Stimulated activated memory B cell treated with anti-CD40 and anti-IgM and Interleukin-4, amounts not matched to agents 10 μg/mL and 1 μg/mL and 100 μg/mL, for 72 hours (primary cell): Measurements from ENCODE around the gene FBXO24.

ENCODE experiments used
- ATAC-seq: fragments of 150-1000 bp; cut with Tn5 transposase; 2 replicates; pipeline ENCODE4 v1.10.0; 2021
- H3K27ac Mint-ChIP-seq: one replicate; pipeline ENCODE4 v1.8.0; 2022; ENCODE audit warnings: mild to moderate bottlenecking, mixed read lengths
- H3K27me3 Mint-ChIP-seq: one replicate; pipeline ENCODE4 v1.8.0; 2022; ENCODE audit warnings: mixed read lengths
- H3K36me3 Mint-ChIP-seq: one replicate; pipeline ENCODE4 v1.8.0; 2022; ENCODE audit warnings: mixed read lengths
- H3K4me1 Mint-ChIP-seq: one replicate; pipeline ENCODE4 v1.8.0; 2022; ENCODE audit warnings: mixed read lengths
- H3K4me3 Mint-ChIP-seq: one replicate; pipeline ENCODE4 v1.8.0; 2022; ENCODE audit warnings: mild to moderate bottlenecking, moderate library complexity, mixed read lengths
- H3K9me3 Mint-ChIP-seq: one replicate; pipeline ENCODE4 v1.8.0; 2022; ENCODE audit warnings: mixed read lengths

Gene FBXO24

DNA sequence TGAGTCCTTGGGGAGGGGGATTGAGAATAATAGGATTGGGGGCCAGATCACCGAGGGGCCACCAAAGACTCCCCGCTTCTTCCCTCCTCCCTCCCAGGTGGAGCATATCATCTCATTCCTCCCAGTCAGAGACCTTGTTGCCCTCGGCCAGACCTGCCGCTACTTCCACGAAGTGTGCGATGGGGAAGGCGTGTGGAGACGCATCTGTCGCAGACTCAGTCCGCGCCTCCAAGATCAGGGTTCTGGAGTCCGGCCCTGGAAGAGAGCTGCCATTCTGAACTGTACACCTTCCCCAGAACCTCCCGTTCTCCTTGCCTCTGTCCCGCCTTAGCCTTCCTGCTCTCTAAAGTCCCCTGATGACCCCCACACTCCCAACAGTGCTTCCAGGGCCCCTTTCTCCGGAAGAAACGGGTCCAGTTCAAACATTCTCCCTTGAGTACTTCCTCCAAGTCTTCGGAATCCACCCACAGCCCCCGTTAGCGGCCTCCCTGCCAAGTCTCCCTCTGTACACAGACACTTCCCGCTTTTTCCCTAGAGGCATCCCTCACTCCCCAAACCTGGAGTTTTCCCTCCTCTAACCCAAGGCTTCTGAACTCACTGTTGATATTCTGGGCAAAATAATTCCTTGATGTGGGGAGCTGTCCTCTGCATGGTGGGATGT is 4.1 kb downstream of the FBXO24 start:
- Mint-ChIP-seq H3K36me3 (no peaks in the 10 kb centered on the region), H3K4me3 (no peak overlapping the region), H3K27ac (no peak overlapping the region), H3K4me1 (peaks cover 4% of the 10 kb centered on the region), H3K27me3 (peaks cover 46% of the 10 kb centered on the region), H3K9me3 (no peaks in the 10 kb centered on the region)
- no peak for ATAC-seq

DNA sequence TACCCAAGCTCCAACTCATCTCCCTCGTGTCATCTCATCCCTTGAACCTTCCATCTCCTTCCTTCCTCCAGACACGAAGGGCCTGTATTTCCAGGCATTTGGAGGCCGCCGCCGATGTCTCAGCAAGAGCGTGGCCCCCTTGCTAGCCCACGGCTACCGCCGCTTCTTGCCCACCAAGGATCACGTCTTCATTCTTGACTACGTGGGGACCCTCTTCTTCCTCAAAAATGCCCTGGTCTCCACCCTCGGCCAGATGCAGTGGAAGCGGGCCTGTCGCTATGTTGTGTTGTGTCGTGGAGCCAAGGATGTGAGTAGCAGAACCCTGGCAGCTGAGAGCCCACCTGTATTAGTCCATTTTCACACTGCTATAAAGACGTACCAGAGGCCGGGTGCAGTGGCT is 5.5 kb downstream of the FBXO24 start:
- Mint-ChIP-seq H3K27me3 (peaks cover 46% of the 10 kb centered on the region), H3K27ac (no peak overlapping the region), H3K36me3 (no peaks in the 10 kb centered on the region), H3K4me1 (no peaks in the 10 kb centered on the region), H3K4me3 (no peak overlapping the region), H3K9me3 (no peaks in the 10 kb centered on the region)
- no peak for ATAC-seq

DNA sequence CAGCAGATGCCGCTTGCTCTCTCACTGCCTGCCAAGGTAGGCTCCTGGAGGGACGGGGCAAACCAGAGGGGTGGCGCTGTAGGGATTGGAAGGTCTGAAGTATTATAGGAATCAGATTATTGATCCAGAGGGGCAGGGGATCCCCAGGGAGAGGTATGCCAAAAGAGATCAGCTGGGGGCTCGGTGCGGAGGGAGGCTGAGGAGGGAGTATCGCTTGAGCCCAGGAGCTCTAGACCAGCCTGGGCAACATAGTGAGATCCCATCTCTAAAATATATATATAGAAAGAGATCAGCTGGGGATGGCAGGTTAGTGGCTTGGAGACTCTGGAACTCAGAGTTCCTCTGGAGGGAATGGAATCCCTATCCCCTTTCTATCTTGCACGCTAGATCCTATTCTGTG is 9.1 kb downstream of the FBXO24 start:
- Mint-ChIP-seq H3K4me1 (no peaks in the 10 kb centered on the region), H3K27ac (no peak overlapping the region), H3K4me3 (no peak overlapping the region), H3K27me3 (peaks cover 35% of the 10 kb centered on the region), H3K9me3 (no peaks in the 10 kb centered on the region), H3K36me3 (no peaks in the 10 kb centered on the region)
- ATAC-seq, result no peak

DNA sequence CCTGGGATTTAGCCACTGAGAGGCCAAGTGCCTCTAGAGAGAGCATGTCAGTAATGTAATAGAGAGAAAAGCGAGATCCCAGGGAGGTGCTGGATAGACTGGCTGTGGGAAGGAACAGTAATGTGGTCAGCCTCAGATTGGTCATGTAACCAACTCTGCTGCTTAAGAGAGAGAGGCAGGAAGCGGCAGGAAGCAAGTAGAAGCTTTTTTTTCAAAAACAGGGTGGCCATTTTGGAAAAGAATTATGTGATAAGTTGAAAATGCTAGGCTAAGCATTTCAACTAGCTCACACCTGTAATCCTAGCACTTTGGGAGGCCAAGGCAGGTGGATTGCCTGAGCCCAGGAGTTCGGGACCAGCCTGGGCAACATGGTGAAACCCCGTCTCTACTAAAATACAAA is 12.3 kb downstream of the FBXO24 start:
- no peaks in the 10 kb centered on the region for H3K9me3 Mint-ChIP-seq
- ATAC-seq, result no peak
- H3K27ac Mint-ChIP-seq, result no peak overlapping the region
- peaks cover 1% of the 10 kb centered on the region for H3K4me1 Mint-ChIP-seq
- no peak overlapping the region for H3K4me3 Mint-ChIP-seq
- H3K36me3 Mint-ChIP-seq, result no peaks in the 10 kb centered on the region
- peaks cover 8% of the 10 kb centered on the region for H3K27me3 Mint-ChIP-seq

DNA sequence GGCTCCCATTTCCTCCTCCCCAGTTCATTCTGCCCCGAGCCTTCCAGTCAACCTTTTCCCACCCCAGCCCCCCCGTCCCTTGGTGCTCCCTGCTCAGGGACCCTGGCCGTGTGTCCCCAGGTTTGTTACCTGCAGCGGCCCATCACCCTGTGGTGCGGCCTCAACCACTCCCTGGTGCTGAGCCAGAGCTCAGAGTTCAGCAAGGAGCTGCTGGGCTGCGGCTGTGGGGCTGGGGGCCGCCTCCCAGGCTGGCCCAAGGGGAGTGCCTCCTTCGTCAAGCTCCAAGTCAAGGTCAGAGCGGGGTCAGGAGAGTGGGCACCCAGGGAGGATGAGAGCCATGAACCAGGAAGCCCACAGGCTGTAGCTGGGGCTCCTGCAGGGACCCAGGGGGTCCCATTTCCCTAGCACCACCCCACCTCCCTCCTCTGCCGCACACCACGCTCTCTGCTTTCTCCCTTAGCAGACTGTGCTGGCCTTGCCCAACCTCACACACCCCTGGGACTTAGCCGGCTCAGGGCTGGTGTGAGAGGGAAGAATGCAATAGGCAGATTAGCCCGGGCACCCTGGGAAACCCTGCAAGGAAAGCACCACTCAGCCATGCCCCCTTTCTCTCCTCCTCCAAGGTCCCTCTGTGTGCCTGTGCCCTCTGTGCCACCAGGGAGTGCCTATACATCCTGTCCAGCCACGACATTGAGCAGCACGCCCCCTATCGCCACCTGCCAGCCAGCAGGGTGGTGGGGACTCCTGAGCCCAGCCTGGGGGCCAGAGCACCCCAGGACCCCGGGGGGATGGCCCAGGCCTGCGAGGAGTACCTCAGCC is 14.0 kb downstream of the FBXO24 start:
- H3K27ac Mint-ChIP-seq, result no peak overlapping the region
- no peak overlapping the region for H3K4me3 Mint-ChIP-seq
- no peak for ATAC-seq
- H3K36me3 Mint-ChIP-seq, result no peaks in the 10 kb centered on the region
- peaks cover 13% of the 10 kb centered on the region for H3K4me1 Mint-ChIP-seq
- H3K9me3 Mint-ChIP-seq, result no peaks in the 10 kb centered on the region
- H3K27me3 Mint-ChIP-seq, result no peaks in the 10 kb centered on the region

DNA sequence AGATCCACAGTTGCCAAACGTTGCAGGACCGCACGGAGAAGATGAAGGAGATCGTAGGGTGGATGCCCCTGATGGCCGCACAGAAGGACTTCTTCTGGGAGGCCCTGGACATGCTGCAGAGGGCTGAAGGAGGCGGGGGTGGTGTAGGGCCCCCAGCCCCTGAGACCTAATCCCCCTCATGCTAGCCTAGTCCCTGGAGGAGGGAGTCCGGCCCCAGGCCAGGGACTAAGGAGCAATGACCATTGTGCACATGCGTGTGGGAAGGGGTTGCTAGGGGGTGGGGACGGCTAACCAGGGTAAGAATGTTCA is 14.6 kb downstream of the FBXO24 start:
- H3K4me1 Mint-ChIP-seq, result peaks cover 19% of the 10 kb centered on the region
- no peak overlapping the region for H3K4me3 Mint-ChIP-seq
- H3K27me3 Mint-ChIP-seq, result no peaks in the 10 kb centered on the region
- H3K36me3 Mint-ChIP-seq, result no peaks in the 10 kb centered on the region
- H3K9me3 Mint-ChIP-seq, result no peaks in the 10 kb centered on the region
- H3K27ac Mint-ChIP-seq, result no peak overlapping the region
- ATAC-seq, result no peak

DNA sequence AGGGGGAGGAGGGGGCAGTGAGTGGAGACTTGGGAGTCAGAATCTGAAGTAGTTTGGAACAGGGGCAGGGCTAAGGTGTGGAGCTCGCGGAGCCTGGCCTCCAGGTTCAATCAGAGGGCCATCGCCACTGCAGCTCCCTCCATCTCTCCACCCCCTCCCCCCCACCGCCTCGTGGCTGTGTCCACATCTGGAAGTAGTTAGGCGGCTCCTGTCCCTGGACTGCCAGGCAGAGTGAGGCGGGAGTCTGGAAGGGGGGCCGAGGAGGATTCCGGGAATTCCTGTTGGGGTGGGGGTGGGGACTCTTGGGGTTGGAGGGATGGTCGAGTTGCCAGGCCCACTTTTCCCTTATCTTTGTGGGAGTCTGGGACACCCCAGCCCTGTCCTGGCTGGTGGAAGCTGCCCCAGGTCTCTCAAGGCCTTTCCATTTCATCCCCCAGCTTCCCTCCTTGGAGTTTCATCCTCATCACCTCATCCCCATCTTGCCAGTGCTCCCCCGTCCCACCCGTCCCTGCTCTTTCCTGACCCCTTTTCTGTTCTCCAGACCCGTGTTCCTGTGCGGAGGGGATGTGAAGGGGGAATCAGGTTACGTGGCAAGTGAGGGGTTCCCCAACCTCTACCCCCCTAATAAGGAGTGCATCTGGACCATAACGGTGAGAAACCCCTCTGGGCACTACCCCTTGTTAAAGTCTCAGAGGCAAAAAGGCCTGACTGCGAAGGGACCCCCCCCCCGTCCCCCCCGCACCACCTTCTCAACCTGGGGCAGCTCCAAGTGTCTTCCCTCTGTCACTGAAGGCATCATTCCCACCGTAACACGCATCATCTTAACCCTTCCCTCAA is 17.0 kb downstream of the FBXO24 start:
- peaks cover 22% of the 10 kb centered on the region for H3K4me1 Mint-ChIP-seq
- no peak for ATAC-seq
- peak overlapping the region; percentile 87 for H3K27ac Mint-ChIP-seq
- no peaks in the 10 kb centered on the region for H3K27me3 Mint-ChIP-seq
- H3K4me3 Mint-ChIP-seq, result peak overlapping the region; percentile 81
- no peaks in the 10 kb centered on the region for H3K36me3 Mint-ChIP-seq
- no peaks in the 10 kb centered on the region for H3K9me3 Mint-ChIP-seq

DNA sequence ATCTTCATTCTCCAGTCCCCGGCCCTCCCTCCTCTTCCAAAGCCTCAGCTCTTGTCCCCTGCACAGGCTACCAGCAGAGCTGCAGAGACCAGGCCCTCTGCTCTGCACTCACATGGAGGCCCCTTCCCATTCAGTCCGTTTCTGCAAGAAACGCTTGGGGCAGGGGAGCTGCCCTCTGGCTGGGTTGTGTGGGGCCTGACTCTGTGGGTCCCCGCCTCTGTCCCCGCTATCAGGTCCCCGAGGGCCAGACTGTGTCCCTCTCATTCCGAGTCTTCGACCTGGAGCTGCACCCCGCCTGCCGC is 17.5 kb downstream of the FBXO24 start:
- Mint-ChIP-seq H3K27ac (peak overlapping the region; percentile 87), H3K36me3 (no peaks in the 10 kb centered on the region), H3K9me3 (no peaks in the 10 kb centered on the region), H3K4me1 (peaks cover 22% of the 10 kb centered on the region), H3K27me3 (no peaks in the 10 kb centered on the region), H3K4me3 (peak overlapping the region; percentile 81)
- ATAC-seq, result peak; percentile 3

DNA sequence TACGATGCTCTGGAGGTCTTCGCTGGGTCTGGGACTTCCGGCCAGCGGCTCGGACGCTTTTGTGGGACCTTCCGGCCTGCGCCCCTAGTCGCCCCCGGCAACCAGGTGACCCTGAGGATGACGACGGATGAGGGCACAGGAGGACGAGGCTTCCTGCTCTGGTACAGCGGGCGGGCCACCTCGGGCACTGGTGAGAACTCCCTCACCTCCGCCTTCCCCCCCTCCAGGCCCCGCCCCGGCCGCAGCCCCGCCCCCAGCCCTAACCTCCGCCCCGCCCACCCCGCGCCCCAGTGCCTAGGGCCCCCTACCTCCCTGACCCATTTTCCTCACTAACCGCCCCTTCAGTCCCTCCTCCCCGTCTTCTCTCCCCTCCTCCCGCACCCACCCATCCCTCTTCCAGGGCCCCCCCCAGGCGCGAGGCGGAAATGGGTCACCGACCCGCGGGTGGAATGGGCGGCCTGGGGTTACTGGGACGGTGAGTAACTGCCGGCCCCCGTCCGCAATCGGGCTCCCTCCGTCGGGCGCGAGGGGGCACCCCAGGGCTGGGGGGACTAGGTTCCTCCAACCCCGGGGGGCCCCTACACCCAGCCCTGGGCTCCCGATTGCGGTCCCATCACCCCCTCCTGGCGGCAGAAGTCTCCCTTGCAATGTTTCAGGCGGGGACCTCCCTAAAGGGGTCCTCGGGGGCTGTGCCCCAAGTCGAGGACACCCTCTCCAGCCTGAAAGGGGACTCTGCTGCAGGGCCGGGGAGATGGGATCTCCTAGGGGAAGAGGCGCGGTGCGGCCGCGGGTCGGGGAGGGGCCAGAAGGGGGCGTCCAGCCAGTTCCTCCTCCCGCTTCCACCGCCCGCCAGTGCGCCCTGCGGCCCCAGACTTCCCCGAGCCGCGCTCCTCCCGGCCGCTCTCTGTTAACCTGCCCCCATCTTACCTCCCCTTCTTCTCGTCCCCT is 18.2 kb downstream of the FBXO24 start:
- Mint-ChIP-seq H3K27ac (peak overlapping the region; percentile 87), H3K4me3 (peak overlapping the region; percentile 82), H3K4me1 (peaks cover 22% of the 10 kb centered on the region), H3K9me3 (no peaks in the 10 kb centered on the region), H3K27me3 (no peaks in the 10 kb centered on the region), H3K36me3 (no peaks in the 10 kb centered on the region)
- ATAC-seq, result peak; percentile 79

DNA sequence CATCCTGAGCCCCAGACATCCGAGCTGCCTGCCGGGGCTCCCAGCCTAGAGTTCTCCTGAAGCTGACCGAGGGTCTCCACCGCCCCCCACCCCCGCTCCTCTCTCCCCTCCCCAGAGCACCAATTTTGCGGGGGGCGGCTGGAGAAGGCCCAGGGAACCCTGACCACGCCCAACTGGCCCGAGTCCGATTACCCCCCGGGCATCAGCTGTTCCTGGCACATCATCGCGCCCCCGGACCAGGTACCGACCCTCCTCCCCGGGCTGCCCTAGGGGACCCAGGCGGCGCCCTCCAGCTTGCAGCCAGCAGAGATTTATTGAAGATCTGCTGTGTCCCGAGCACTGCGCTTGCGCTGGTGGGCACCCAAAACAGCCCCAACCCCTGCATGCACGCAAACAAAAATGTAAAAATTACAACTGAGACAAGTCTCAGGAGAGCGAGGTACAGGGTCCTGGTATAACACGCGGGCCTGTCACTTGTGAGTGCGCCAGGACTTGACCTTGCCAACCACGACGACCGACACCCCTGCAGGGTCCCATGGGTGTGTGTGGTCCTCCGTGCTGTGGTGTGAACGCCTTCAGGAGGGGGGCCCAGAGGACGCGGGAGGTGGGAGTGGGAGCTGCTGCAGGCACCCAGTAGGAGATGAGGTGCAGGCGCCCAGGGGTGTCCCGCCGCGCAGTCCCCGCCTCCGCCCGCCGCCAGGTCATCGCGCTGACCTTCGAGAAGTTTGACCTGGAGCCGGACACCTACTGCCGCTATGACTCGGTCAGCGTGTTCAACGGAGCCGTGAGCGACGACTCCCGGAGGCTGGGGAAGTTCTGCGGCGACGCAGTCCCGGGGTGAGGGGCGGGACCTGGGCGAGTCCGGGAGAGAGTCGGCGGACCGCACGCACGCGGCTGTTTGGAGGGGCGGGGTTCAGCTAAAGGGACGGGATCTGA is 19.1 kb downstream of the FBXO24 start:
- Mint-ChIP-seq H3K27me3 (no peaks in the 10 kb centered on the region), H3K27ac (peak overlapping the region; percentile 62), H3K4me3 (peak overlapping the region; percentile 82), H3K9me3 (no peaks in the 10 kb centered on the region), H3K36me3 (no peaks in the 10 kb centered on the region), H3K4me1 (peaks cover 22% of the 10 kb centered on the region)
- peak; percentile 24 for ATAC-seq

DNA sequence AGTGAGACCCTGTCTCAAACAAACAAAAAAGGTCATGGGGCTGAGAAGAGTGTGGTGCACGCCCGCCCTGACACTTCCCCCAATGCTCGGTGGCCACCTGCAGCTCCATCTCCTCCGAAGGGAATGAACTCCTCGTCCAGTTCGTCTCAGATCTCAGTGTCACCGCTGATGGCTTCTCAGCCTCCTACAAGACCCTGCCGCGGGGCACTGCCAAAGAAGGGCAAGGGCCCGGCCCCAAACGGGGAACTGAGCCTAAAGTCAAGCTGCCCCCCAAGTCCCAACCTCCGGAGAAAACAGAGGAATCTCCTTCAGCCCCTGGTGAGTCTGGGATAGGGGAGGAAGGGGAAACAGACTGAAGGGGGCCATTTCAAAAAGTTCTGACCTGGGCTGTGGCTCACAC is 20.2 kb downstream of the FBXO24 start:
- Mint-ChIP-seq H3K36me3 (no peaks in the 10 kb centered on the region), H3K9me3 (no peaks in the 10 kb centered on the region), H3K27ac (no peak overlapping the region), H3K4me3 (no peak overlapping the region), H3K4me1 (peaks cover 22% of the 10 kb centered on the region), H3K27me3 (no peaks in the 10 kb centered on the region)
- no peak for ATAC-seq

DNA sequence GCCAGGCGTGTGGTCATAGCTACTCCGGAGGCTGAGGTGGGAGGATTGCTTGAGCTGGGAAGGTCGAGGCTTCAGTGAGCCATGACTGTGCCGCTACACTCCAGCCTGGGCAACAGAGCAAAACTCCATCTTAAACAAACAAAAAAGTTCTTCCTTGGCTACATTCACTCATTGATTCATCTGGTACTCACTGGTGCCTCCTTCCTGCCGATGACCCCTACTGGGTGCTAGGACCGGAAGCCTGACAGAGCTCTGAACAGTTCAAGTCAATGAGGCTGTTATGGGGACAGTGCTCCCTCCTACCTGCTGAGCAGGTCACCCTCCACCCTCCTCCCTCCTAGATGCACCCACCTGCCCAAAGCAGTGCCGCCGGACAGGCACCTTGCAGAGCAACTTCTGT is 21.0 kb downstream of the FBXO24 start:
- no peaks in the 10 kb centered on the region for H3K9me3 Mint-ChIP-seq
- H3K36me3 Mint-ChIP-seq, result no peaks in the 10 kb centered on the region
- no peak overlapping the region for H3K27ac Mint-ChIP-seq
- H3K4me1 Mint-ChIP-seq, result peaks cover 22% of the 10 kb centered on the region
- H3K4me3 Mint-ChIP-seq, result no peak overlapping the region
- ATAC-seq, result no peak
- no peaks in the 10 kb centered on the region for H3K27me3 Mint-ChIP-seq

DNA sequence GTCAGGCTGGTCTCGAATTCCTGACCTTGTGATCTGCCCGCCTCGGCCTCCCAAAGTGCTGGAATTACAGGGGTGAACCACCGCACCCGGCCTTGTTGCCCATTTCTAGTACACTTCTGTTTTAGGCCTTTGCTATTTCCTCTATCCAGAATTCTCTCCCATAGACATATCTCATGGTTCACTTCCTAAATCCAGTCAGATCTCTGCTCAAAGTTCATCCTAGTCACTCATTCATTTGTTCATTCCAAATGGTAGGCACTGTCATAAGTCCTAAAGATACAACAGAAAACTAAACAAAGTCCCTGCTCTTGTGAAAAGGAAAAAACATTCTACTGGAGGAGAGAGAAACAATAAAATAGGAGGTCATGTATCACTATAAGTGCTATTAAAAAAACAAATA is 23.8 kb downstream of the FBXO24 start:
- peaks cover 25% of the 10 kb centered on the region for H3K4me1 Mint-ChIP-seq
- no peak overlapping the region for H3K4me3 Mint-ChIP-seq
- no peaks in the 10 kb centered on the region for H3K27me3 Mint-ChIP-seq
- no peak overlapping the region for H3K27ac Mint-ChIP-seq
- no peaks in the 10 kb centered on the region for H3K9me3 Mint-ChIP-seq
- no peak for ATAC-seq
- H3K36me3 Mint-ChIP-seq, result peaks cover 6% of the 10 kb centered on the region
